SIG-M5 treated with dmso at 0.1 percent for 504 hours (cell line): ENCODE data around the gene HAND1.
A peak's percentile ranks its signal among the peaks of the same experiment; 100 is the strongest.

Source experiments
- DNase-seq: peaks from one replicate; lab custom pipeline; 2025; ENCODE audit not compliant: unreplicated experiment; lab: John Stamatoyannopoulos, UW

The HAND1 gene

GRCh38 chr5:154461531-154461930, 16.5 kb downstream of the HAND1 start:
- DNase-seq, result no peak

- DNase-seq, result no peak
These were observed 17.9 kb downstream of the HAND1 start for GRCh38 chr5:154460172-154460571.

- no peak for DNase-seq
These were observed 19.0 kb downstream of the HAND1 start for GRCh38 chr5:154459015-154459414.

GRCh38 chr5:154456540-154456939, 21.5 kb downstream of the HAND1 start:
- no peak for DNase-seq

- no peak for DNase-seq
These were observed 22.4 kb downstream of the HAND1 start for GRCh38 chr5:154455585-154455984.

- no peak for DNase-seq
These were observed 26.1 kb downstream of the HAND1 start for GRCh38 chr5:154451957-154452356.

- DNase-seq, result no peak
These were observed 28.2 kb downstream of the HAND1 start for GRCh38 chr5:154449786-154450185.

- DNase-seq, result peak; percentile 33
These were observed 30.8 kb downstream of the HAND1 start for GRCh38 chr5:154447089-154447725.

- no peak for DNase-seq
These were observed 31.6 kb downstream of the HAND1 start for GRCh38 chr5:154446195-154447088.

GRCh38 chr5:154445422-154446194, 32.4 kb downstream of the HAND1 start, which contains the start of gene SAP30L:
Gene SAP30L, plus strand, starts transcription at chr5:154445997. Its CDS starts 608 bp downstream, at chr5:154446605.
- DNase-seq, result peak; percentile 94

GRCh38 chr5:154444556-154445421, 33.2 kb downstream of the HAND1 start:
- no peak for DNase-seq

GRCh38 chr5:154442801-154443200, 35.2 kb downstream of the HAND1 start:
- no peak for DNase-seq

GRCh38 chr5:154440540-154440939, 37.5 kb downstream of the HAND1 start:
- no peak for DNase-seq

- no peak for DNase-seq
These were observed 40.6 kb downstream of the HAND1 start for GRCh38 chr5:154437281-154437965.

- no peak for DNase-seq
These were observed 42.8 kb downstream of the HAND1 start for GRCh38 chr5:154435226-154435625.

- DNase-seq, result no peak
These were observed 46.9 kb downstream of the HAND1 start for GRCh38 chr5:154430961-154431630.

- DNase-seq, result no peak
These were observed 47.6 kb downstream of the HAND1 start for GRCh38 chr5:154430466-154430865.

GRCh38 chr5:154429341-154429740, 48.7 kb downstream of the HAND1 start:
- DNase-seq, result no peak

GRCh38 chr5:154428208-154428607, 49.8 kb downstream of the HAND1 start:
- no peak for DNase-seq
